Ishikawa (cell line): ENCODE data around the gene IRAK2.

Source experiments
- EP300 ChIP-seq: IDR thresholded peaks from 2 replicates; pipeline ENCODE4 v1.6.1; 2012; ENCODE audit warnings: borderline replicate concordance
- MAX ChIP-seq: IDR thresholded peaks from 2 replicates; pipeline ENCODE4 v1.6.1; 2012
- NFIC ChIP-seq: IDR thresholded peaks from 2 replicates; pipeline ENCODE4 v1.6.1; 2012
- REST ChIP-seq: IDR thresholded peaks from 2 replicates; pipeline ENCODE4 v1.6.1; 2012; ENCODE audit warnings: low read depth, mild to moderate bottlenecking
- TCF12 ChIP-seq: IDR thresholded peaks from 2 replicates; pipeline ENCODE4 v1.6.1; 2012; ENCODE audit warnings: low read depth
- USF1 ChIP-seq: IDR thresholded peaks from 2 replicates; pipeline ENCODE4 v1.6.1; 2012
- YY1 ChIP-seq: IDR thresholded peaks from 2 replicates; pipeline ENCODE4 v1.6.1; 2012; ENCODE audit warnings: low read depth
- ZBTB7A ChIP-seq: IDR thresholded peaks from 2 replicates; pipeline ENCODE4 v1.6.1; 2012; ENCODE audit warnings: low read depth

GRCh38 chr3:10206166-10206511, 41.4 kb downstream of the IRAK2 start:
- TF ChIP-seq ZBTB7A, result no peak
- TF ChIP-seq NFIC, result no peak
- no peak for TF ChIP-seq YY1
- TF ChIP-seq MAX, result no peak
- no peak for TF ChIP-seq TCF12
- TF ChIP-seq EP300, result no peak
- TF ChIP-seq USF1, result no peak
- TF ChIP-seq REST, result no peak
